Medulla oblongata (tissue), 1 donor: ENCODE data around the gene RABAC1.

Source experiments
- DNase-seq: peaks from one replicate; pipeline ENCODE4 v3.0.0-alpha.2; 2015; ENCODE audit errors: extremely low spot score

Gene RABAC1

DNA sequence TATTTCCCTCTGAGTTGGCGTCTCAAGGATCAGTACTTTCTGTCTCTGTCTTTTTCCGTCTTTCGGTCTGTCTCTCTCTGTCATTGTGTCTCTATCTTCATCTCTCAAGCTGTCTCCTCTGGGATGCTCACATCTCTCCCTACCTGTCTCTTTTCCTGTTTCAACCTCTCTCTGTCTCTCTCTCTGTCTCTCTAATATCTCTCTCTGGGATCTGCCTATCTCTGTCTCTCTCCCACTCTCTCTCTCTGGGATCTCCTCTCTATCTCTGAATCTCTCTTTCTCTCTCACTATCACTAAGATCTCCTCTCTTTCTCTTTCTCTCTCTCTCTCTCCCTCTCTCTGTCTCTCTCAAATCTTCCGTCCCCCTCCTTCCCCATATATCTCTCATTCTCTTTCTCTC, 30.9 kb upstream of the RABAC1 start:
- DNase-seq = no peak

DNA sequence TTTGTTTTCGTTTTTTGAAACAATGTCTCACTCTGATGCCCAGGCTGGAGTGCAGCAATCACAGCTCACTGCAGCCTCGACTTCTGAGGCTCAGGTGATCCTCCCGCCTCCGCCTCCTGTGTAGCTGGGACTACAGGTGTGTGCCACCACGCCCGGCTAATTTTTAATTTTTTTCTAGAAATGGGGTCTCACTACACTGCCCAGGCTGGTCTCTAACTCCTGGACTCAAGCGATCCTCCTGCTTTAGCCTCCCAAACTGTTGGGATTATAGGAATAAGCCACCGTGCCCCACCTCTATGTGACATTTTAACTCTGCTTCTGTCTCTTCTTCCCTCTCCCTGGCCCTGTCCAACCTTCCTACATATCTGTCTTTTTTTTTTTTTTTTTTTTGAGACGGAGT, 29.8 kb upstream of the RABAC1 start:
- no peak for DNase-seq

DNA sequence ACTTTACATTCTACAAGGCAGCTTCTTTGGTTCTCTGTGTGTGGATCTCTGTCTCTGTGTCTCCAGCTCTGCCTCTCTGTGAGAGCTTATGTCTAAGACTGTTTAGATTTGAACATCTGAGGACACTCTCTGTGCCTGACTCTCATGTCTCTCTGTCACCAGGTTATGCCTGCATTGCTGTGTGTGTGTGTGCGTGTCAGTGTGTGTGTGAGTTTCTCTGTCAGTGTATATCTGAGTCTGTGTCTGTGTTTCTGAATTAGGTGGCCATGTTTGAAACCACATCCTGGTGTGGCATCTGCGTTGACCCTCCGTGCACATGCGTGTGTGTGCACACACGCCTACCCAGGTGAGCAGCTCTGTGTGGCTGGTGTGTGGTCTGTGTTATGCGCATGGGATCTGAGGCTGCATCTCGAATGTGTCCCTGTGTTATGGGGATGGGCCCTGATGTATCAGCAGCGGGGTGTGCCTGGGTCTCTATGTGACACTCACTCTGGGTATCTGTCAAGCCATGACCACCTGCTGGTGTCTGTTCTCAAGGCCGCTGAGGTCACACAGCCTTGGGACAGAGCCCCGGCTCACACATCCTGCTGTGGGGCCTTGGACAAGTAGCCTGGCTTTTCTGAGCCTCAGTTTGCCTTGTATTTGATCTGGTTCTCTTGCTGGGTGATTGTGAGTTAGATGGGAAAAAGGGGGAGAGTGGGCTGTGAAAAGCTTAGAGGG, 28.2 kb upstream of the RABAC1 start:
- DNase-seq = no peak

DNA sequence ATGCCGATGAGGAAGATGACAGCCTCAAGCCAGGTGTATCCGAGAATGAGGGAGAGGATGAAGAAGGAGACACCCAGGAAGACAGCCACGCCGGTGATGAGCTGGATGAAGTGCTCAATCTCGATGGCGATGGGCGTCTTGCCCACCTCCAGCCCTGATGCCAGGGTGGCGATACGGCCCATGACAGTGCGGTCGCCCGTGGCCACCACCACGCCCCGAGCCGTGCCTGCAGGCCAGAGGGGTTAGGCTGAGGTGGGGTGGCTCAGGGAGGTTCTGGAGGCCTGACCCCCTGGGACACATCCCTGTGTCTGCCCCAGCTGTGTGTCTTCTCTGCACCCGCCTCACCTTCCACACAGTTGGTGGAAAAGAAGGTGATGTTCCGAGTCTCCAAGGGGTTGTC, 25.8 kb upstream of the RABAC1 start:
- no peak for DNase-seq

DNA sequence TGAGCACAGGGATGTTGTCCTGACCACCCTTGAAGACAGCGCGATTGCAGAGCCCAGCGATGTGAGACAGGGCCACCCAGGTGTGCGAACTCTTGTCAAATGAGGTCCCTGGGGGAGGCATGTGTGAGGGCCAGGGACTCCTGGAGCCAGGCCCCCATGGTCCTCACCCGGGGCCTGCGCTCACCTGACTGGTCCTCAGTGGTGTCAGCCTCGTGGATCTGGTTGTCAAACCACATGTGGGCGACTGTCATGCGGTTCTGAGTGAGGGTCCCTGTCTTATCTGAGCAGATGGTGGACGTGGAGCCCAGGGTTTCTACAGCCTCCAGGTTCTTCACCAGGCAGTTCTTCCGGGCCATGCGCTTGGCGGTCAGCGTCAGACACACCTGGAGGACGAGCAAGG, 22.6 kb upstream of the RABAC1 start:
- DNase-seq = no peak

DNA sequence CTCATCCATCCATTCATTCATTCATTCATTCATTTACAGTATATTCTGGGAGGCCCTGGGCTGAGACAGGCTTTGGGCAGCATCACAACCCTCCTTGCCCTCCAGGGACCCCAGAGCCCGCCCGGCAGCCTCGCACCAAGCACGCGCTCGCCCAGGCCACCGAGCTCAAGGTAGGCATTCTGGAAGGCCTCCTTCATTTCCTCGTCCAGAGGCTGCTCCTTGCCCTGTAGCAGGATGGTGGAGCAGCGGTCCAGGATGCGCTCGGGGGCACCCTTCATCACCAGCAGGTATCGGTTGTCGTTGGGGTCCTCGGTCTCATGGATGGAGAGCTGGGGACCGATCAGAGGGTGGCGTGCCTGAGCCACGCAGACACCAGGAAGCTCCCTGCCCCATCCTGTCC, 19.3 kb upstream of the RABAC1 start:
- no peak for DNase-seq

DNA sequence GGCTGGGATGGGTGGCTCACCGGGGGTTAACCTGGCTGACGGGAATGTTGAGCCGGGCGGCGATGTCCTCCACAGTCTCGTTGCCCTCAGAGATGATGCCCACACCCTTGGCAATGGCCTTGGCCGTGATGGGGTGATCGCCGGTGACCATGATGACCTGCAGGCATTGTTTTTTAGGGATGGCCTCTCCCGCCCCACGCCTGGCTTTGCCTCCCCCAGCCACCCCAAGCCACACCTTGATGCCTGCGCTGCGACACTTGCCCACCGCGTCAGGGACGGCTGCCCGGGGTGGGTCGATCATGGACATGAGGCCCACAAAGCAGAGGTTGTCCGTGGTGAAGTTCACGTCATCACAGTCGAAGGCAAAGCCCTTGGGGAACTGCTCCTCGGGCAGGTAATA, 18.8 kb upstream of the RABAC1 start:
- no peak for DNase-seq

DNA sequence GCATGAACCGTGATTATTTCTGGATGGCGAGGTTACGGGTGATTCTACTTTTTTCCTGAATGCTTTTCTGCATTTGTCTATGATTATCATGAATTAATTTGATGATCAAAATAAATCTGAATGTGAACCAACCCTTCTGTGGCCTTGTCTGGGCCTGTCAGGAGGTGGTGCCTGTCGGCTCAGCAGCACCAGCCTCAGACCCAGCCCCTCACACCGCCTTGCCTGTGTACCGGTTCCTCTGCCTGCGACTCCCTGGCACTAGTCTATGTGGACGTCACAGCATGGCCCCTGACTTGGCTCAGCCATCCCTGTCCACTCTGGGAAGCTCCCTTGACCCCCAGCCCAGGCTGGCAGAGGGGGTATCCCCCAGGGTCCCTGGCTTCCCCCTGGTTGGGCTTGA, 15.5 kb upstream of the RABAC1 start:
- DNase-seq = no peak

DNA sequence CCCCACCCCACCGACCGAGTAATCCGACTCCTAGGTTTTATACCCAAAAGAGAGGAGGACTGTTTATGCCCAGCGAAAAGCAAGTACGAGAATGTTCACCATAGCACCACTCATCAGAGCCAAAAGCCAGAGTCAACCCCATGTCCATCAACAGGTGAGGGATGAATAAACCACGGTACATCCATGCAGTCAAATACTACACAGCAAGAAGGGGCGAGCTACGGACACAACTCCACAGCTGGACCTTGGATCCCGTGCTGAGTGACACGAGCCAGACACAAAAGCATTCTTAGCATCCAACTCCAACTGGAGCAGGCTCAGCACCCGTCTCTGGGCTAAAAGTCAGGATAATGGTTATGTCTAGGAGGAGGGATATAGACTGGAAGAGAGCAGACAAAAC, 12.2 kb upstream of the RABAC1 start:
- DNase-seq = no peak

DNA sequence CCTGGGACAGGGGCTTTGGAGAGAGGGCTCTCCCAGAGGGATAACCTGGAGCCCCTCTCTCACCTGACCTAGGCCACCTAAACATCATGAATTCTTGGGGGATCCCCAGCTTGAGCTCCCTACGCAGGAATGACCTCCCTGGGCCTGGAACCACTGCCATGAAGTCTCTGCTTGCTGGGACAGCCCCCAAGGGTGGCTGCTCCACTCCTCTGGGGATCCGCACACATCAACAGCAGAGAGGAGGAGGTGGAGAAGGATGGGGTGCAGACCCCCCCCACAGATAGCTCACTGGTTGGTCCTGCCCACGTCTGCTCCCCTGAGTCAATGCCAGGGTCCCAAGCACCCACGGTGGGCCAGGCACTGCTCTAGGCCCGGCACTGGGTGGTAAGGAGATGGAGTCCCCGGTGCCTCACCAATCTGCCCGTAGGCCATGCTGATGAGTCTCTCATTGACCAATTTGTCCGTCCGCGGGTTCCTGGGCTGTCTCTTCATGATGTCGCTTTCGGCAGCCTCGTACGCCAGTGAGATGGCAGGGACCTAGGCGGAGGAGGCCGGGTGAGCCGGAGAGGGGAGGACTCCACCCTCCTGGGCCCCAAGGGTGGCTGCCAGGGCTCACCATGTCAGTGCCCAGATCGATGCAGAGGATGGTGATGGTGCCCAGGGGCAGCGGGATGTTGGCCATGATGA, 10.8 kb upstream of the RABAC1 start:
- DNase-seq = no peak

DNA sequence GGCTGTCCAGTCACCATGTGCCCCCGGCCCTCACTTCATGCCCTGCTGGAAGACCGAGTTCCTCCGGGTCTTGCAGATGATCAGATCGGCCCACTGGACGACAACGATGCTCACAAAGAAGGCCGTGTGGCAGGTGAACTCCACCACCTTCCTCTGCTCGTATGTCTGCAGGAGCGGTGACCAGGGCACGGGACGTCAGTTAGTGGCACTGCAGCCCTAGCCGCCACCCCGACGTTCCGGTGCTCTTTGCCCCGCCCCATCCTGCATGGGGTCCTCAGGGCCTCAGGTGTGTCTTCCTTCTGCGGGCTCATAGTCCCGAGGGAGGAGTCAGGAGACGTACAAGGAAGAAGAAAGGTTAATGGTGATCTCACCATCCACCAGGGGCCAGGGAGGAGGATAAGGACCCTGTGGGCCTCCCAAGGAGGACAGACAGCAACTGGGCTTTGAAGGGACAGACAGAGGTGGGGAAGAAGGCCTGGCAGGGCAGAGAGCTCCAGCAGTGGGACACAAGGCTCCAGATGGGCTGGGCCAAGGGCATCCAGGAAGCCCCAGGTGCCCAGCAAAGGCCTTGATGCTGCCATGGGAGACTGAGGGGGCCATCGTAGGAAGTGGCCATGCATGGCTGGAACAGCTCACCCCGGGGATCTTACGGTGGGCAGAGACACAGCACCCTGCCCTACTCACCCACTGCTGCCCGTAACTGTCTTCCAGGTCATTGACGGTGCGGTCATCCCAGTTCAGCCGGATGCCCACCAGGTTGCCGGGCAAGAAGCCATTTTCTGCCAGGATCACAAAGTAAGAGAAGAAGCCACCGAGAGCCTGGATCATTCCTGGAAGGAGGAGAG, 9.9 kb upstream of the RABAC1 start:
- DNase-seq = no peak

DNA sequence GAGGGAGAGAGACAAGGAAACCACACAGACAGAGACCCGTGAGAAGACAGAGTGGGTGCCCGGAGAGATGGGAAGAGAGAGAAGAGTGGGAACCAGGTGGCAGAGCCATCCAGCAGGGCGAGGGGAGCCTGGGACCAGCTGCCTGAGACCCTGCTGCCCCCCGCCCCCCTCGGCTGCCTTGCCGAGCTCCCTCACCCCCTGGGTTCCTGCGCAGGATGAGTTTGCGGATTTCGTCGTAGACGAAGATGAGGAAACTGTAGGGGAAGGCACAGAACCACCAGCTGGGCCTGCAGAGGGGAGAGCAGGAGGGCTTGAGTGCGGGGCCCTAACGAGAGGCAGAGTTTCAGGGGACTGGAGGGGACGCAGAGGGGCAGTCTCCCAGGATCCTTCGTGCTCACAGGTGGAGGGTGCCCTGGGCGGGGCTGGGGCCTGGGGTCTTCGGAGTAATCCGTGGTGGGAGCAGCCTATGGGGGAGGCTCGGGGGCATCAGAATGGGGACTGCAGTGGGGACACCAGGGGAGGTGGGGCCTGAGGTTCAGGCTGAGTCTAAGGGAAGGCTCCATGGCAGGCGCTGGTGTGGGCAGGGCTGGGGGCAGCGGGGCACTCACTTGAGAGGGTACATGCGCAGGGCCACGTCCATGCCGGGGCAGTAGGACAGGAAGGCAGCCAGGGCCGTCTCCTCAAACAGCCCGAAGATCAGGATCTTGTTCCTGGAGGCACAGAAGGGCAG, 8.1 kb upstream of the RABAC1 start:
- DNase-seq = no peak

DNA sequence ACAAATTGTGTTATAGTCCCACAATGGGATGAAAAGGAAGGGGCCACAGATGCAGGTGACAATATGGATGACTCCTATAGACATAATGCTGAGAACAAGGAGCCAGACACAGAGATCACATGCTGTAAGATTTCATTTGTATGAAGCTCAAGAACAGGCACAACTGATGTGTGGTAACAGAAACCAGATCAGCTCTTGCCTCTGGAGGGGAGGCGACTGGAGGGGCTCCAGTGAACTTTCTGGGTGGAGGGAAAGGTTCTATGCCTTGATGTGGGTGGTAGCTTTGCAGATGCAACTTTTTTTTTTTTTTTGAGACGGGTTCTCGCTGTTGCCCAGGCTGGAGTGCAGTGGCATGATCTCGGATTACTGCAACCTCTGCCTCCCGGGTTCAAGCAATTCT, 6.0 kb upstream of the RABAC1 start:
- DNase-seq = no peak

DNA sequence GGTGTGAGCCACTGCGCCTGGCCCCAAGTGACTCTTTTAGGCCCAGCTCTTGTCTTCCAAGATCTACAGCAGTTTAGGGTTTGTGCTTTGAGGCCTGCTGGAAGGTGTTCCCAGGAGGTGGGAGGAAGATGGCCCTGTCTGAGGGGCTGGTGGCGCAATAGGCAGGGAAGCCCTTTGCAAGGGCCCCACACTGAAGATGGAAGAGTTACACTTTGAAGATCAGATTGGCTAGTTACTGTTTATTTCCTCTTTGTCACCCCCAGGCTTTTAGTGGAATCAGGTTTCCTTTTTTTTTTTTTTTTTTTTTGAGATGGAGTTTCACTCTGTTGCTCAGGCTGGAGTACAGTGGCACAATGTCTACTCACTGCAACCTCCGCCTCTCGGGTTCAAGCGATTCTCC, 1.9 kb upstream of the RABAC1 start:
- no peak for DNase-seq

DNA sequence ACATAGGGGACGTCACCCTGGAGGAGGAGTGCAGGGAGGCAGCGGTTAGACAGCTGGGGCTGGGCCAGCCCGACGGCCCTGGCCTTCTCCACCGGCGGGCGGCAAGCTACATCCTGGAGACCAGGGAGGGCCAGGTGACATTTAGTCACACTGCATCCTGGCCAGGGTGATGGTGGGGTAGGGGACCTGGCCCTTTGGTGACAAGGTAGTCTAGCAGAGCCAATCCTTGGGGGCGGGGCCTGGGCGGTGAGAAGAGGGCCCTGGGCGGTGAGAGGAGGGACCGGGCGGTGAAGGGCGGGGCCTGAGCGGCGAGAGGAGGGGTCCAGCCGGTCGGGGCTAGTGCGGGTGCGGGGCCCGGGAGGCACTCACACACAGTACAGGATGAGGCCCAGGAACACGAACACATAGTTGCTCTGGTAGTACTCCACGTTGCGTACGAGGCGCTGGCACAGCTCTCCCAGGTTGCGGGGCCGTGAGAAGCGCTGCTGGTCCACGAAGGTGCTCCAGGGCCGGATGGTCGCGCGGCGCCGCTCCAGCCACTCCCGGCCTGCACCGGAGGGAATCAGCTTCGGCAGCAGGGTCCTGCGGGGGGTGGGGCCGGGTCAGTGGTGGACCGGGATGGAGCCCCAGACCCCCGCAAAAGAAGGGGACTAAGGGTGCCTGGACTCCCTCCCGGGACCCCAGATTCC, 610 bp downstream of the RABAC1 start:
- peak; percentile 69 for DNase-seq

DNA sequence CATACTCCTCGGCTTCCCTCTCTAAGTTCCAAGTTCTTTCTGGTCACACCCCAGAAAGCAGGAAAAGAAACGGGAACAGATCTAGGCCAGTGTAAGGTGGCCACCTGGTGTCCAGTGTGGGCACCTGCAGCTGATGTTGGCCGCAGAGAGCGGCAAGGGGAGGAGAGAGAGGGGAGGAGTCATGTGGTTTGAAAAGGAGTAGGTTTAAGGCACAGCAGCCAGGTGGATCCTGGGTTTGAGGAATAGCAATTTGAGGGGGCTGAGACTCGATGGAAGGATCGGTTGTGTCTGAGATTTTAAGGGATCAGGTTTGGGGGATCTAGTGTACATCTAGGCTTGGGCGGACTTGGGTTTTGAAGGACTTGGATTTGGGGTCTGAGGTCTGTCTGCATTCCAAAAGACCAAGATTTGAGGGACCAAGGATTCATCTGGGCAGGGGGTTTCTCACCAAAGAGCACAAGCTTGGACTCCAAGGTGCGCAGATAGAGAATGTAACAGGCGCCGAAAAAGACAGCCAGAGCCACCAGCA, 1.2 kb downstream of the RABAC1 start:
- peak; percentile 78 for DNase-seq

DNA sequence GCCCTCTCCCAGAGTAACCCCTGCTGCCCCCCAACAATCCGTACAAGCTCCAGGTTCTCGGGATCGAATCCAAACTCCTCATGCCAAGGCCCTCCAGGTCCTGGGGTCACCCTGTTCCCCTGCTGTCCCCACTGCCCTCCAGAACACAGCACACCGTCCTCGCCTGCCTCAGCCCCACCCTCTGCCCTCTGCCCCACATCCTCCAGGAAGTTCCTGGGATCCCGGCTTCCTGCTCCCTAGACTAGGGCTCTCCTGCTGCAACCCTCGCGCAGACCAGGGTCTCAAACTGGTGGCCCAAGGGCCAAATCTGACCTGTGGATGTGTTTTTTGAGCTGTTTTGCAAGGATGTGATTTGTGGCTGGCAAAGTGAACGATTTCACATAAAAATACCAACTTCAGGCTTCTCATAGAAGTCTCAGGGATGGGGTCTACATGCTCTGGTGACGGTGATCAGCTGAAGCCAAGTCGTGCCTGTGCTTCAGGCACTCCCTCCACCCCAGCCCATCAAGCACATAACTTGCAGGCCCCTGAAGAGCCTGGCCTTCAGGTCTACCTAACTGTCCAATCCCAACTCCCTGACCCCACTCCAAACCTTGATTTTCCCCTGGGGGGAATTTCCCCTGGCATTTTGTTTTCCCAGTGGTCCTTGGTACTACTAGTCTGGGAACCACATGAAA, 1.8 kb downstream of the RABAC1 start:
- DNase-seq = no peak

DNA sequence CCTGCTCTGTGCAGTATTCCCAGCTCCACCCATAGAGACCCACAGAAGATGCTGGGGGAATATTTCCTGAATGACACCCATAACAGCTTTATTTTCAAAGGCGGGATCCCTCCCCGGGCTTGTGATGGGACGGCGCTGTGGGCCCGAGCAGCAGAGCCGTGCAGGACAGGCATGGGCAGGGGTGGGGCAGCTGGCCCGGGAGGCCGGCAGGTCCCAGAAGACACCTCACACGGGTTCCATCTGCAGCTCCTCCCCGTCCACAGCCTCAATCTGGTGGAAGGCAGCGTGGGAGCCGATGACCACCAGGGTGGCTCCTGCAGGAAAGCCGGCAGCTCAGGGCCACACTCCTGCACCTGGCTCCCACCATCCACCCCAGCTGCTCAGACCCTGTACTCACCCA, 2.5 kb downstream of the RABAC1 start:
- no peak for DNase-seq

DNA sequence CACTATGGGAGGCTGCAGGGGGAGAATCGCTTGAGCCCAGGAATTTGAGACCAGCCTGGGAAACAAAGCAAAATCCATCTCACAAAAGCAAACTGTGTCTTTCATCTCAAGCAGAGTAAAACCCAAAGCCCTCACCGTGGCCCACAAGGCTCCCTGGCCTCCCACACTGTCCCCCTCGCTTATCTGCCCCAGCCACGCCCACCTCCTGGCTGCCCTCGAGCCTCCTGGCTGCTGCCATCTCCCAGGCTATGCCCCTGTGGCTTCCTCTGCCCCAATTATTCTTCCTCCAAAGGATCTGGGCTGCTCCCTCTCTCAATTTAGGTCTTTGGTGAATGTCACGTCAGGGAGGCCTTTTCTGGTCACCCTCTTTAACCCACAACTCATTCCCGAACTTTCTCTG, 3.6 kb downstream of the RABAC1 start:
- DNase-seq = no peak

DNA sequence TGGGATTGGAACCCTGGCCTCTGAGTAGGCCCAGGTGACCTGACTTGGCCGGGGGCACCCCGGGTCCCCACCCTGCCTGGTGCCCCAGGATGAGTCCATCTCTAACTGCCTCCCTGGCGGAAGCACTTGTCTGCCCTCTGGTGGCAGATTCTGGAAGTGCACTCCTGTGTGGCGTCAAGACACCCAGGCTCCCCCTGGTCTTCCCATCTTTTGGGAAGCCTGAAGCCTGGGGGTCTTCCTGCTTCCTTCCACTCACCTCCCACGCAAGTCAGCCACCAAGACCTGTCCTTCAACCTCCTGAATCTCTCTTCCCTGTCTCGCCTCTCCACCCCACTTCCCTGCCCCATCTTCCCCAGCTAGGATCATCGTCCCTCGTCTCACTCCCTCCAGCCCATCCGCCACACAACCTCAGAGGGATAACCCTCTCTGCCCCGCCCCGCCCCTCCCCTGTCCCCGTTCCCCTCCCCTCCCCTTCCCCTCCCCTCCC, 7.4 kb downstream of the RABAC1 start:
- DNase-seq = peak; percentile 85

DNA sequence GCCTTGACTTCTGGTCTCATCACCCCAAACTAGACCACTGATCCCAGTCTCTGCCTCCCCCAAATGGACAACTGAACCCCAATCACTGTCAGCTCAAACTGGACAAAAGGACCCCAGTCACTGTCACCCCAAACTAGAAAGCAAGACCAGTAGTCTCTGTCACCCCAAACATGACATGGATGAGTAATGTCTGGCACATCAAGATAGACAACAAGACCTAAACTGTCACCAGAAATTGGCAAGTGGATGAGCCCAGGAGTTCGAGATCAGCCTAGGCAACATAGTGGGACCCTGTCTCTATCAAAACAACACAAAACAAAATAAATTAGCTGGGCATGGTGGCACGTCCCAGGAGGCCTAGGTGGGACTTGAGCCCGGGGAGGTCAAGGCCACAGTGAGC, 12.0 kb downstream of the RABAC1 start:
- no peak for DNase-seq
